Measurements from ENCODE around the gene WDFY4. TPM values are rescaled to one million over a fixed set of nuclear protein-coding genes. Genes with fewer than 3 reads are reported as not detected.

Gene WDFY4
- total RNA-seq, 1 donor from 2014 or later = 1.6 TPM

- no peak for ATAC-seq
These were observed 135.6 kb downstream of the WDFY4 start for GRCh38 chr10:48820231-48820630.

GRCh38 chr10:48820699-48821098 is 136.0 kb downstream of the WDFY4 start:
- no peak for ATAC-seq

GRCh38 chr10:48821111-48821510 is 136.4 kb downstream of the WDFY4 start:
- ATAC-seq = no peak

- peak; percentile 41 for ATAC-seq
These were observed 137.0 kb downstream of the WDFY4 start for GRCh38 chr10:48821692-48822091.

GRCh38 chr10:48833674-48834073 is 149.0 kb downstream of the WDFY4 start:
- ATAC-seq = no peak

GRCh38 chr10:48834189-48834965 is 149.7 kb downstream of the WDFY4 start:
- no peak for ATAC-seq

- ATAC-seq = no peak
These were observed 151.1 kb downstream of the WDFY4 start for GRCh38 chr10:48835781-48836180.

- no peak for ATAC-seq
These were observed 151.9 kb downstream of the WDFY4 start for GRCh38 chr10:48836605-48837004.

- ATAC-seq = no peak
These were observed 154.2 kb downstream of the WDFY4 start for GRCh38 chr10:48838834-48839233.

GRCh38 chr10:48839809-48840679 is 155.4 kb downstream of the WDFY4 start:
- no peak for ATAC-seq

GRCh38 chr10:48842231-48842630 is 157.6 kb downstream of the WDFY4 start:
- ATAC-seq = no peak

- no peak for ATAC-seq
These were observed 158.5 kb downstream of the WDFY4 start for GRCh38 chr10:48843198-48843597.

GRCh38 chr10:48844616-48845015 is 159.9 kb downstream of the WDFY4 start:
- ATAC-seq = no peak

- ATAC-seq = no peak
These were observed 160.8 kb downstream of the WDFY4 start for GRCh38 chr10:48845512-48845911.

GRCh38 chr10:48847691-48848090 is 163.0 kb downstream of the WDFY4 start:
- ATAC-seq = no peak

GRCh38 chr10:48856855-48857254 is 172.2 kb downstream of the WDFY4 start:
- no peak for ATAC-seq

- no peak for ATAC-seq
These were observed 187.6 kb downstream of the WDFY4 start for GRCh38 chr10:48872234-48872633.

- ATAC-seq = no peak
These were observed 193.4 kb downstream of the WDFY4 start for GRCh38 chr10:48878091-48878490.

GRCh38 chr10:48879451-48879850 is 194.8 kb downstream of the WDFY4 start:
- no peak for ATAC-seq

GRCh38 chr10:48880016-48880705 is 195.5 kb downstream of the WDFY4 start:
- ATAC-seq = no peak

- no peak for ATAC-seq
These were observed 197.3 kb downstream of the WDFY4 start for GRCh38 chr10:48881937-48882336.

- no peak for ATAC-seq
These were observed 198.2 kb downstream of the WDFY4 start for GRCh38 chr10:48882881-48883280.

- no peak for ATAC-seq
These were observed 199.0 kb downstream of the WDFY4 start for GRCh38 chr10:48883701-48884100.
